ENCODE data around the gene CHCHD3. TPM values are rescaled to one million over a fixed set of nuclear protein-coding genes. Genes with fewer than 3 reads are reported as not detected.
A peak's percentile ranks its signal among the peaks of the same experiment; 100 is the strongest.

CHCHD3 gene
- 20.5 TPM for total RNA-seq

DNA sequence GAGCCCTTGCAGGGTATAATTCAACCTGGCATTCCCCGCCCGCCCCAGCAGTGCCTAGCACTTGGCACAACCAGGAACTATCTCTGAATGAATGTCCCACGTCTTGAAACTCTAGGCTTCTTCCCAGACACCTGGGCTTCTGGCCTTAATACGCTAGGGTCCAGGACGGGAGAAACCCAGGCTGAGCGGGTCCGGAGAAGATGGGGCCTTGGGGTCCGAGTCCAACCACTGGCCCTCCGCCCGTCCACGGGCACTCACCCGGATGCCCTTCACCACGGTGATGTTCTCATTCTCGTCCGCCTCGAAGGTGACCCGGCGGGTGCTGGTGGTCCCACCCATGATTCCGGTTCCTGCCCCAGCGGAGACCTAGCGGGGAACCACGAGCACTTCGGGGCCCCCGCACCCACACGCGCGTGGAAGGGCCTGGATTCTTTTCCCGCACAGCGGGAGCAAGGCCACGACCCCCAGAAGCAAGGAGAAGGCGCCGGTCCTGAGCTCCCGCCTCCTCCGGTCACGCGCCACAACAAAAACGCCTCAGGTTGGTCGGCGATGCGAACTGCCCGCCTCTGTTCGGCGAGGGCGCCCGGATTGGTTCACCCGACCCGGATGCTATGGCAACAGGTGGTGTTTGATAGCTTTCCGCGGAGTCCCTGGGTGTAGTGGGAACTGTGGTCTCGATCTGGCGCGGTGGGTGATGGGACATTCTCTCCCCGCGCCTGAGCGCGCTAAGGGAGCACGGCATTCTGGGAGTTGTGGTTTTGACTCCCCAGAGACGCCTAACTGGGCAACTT is at the start of gene CHCHD3:
CHCHD3 (minus strand) TSS at position 492 of the 791 bp plus-strand sequence; CDS start at position 339, 153 bp downstream.
- DNase-seq (ENCODE audit: low spot score) (peak; percentile 99), ATAC-seq (peak; percentile 98)

GRCh38 chr7:133130166-133130565 is 48.3 kb upstream of the CHCHD3 start:
- ATAC-seq: no peak
- no peak for DNase-seq (ENCODE audit: low spot score)

DNA sequence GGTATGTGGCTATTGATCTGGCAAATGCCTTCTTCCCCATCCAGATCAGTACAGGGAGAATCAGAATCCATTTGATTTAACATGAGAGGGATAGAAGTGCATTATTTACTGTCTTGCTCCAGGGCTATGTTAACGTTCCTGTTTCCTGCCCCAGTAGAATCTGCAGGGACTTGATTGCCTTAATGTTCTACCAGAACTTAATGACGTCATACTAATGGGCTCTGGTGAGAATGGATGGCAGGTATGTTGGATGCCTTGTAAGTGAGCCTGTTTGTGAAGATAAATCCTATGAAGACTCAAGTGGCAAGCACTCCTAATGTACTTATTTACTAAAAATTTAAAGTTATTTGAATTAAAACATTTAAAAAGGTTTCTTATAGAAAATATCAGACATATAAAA is 44.5 kb upstream of the CHCHD3 start:
- DNase-seq (ENCODE audit: low spot score) (no peak), ATAC-seq (no peak)

DNA sequence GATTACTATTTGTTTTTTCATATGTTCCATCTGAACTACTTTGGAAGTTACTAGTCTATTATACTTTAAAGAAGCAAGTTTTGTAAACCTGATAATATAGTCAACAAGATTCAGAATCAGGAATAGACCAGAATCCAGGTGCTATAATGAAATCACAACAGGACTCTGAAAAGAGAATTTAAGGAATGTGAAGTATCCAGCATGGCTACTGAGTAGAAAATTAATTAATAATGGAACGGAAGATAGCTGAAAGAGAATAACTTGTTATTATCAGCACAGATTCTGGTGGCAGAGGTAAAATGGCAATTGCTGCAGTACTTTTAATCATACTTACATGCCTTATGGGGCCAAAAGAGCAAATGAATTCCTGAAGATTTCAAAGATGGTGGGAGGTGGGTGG is 43.1 kb upstream of the CHCHD3 start:
- DNase-seq (ENCODE audit: low spot score) (no peak), ATAC-seq (no peak)

DNA sequence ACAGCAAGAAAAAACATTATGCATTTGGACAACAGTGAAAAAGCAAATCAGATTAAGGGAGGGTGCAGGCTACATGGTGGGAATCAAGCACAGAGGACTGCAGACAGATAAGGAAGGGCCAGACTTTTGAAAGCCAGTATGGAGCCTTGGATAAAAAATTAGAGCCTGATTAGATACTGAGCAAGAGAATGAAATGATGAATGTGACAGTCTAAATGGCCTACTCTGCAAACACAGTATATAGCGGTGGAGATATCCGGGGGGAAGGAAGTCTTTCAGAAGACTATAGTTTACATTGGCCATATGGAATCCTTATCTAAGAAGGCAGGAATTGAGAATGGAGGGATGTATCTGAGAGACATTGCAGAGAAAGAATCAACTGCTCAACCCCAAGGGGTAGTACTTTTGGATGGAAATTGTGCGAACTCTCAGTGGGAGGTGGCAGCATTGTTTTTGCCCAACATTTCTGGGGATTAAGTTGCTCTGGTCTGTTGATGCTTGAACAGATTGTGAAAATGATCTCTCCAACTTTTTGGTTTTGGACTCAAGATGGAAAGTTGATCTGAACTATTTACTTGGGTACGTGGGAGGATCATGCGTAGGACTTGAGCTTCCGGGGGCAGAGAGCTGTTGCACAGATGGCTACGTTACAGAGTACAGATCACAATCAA is 39.4 kb upstream of the CHCHD3 start:
- DNase-seq (ENCODE audit: low spot score) (no peak), ATAC-seq (no peak)

DNA sequence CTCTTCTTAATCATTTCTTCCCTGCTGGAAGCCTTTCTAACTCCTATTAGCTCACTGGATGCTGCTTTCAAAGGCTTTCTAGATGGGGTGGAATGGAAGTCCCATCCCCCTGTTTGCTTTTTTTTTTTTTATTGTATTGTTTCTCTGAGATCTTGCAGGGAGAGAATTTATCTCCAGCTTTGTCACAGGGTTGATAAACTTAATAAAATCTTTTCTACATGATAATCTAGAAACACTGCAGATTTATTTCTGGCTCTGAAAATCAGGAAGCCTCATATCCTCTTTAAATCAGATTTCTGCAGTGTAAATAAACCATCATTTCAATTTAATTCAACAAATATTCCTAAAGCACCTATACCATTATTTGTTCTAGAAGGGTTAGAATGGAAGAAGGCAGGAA is 37.2 kb upstream of the CHCHD3 start:
- ATAC-seq (no peak), DNase-seq (ENCODE audit: low spot score) (no peak)

- DNase-seq (ENCODE audit: low spot score) (no peak), ATAC-seq (no peak)
Observed at GRCh38 chr7:133118261-133118660, 36.4 kb upstream of the CHCHD3 start.

- DNase-seq (ENCODE audit: low spot score): no peak
- no peak for ATAC-seq
Observed at GRCh38 chr7:133117452-133117851, 35.6 kb upstream of the CHCHD3 start.

DNA sequence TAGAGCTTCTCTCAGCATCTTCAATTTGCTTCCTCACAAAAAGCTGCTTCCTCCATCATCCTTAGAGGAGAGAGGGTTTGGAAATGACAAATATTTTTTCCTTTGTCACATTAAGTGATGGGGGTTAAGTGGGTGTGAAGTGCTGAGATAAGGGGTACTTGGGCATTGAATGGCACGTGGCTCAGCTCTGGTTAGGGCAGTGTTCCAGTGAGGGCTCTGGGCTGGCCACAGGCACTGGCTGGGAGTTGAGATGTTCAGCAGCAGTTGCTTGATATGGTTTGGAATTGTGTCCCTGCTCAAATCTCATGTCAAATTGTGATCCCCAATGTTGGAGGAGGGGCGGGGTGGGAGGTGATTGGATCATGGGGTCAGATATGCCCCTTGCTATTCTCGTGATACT is 33.7 kb upstream of the CHCHD3 start:
- ATAC-seq (no peak), DNase-seq (ENCODE audit: low spot score) (no peak)

GRCh38 chr7:133114519-133114918 is 32.6 kb upstream of the CHCHD3 start:
- no peak for ATAC-seq
- no peak for DNase-seq (ENCODE audit: low spot score)

- ATAC-seq (no peak), DNase-seq (ENCODE audit: low spot score) (no peak)
Observed at GRCh38 chr7:133112976-133113375, 31.1 kb upstream of the CHCHD3 start.

DNA sequence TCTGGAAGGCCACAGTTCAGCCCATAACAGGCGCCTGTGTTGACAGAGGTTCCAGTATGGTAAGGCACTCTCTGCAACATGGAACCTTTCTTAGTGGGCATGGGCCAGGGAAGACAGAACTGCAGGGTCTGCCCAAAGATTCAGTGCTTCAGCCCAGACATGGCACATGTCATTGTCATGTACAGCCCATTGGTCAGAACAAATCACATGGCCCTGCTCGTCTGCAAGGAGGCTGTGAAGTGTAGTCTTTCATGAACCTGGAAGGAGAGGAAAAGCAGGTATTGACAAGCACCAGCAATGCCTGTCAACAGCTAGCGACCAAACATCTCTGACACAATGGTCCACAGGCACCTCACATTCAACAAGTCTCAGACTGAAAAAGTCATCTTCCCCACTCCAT is 30.4 kb upstream of the CHCHD3 start:
- DNase-seq (ENCODE audit: low spot score): no peak
- no peak for ATAC-seq

- no peak for ATAC-seq
- no peak for DNase-seq (ENCODE audit: low spot score)
Observed at GRCh38 chr7:133110312-133110711, 28.4 kb upstream of the CHCHD3 start.

GRCh38 chr7:133109816-133110215 is 27.9 kb upstream of the CHCHD3 start:
- DNase-seq (ENCODE audit: low spot score): no peak
- ATAC-seq: no peak

- no peak for ATAC-seq
Observed at GRCh38 chr7:133108023-133108422, 26.1 kb upstream of the CHCHD3 start.

GRCh38 chr7:133102276-133103060 is 20.6 kb upstream of the CHCHD3 start:
- ATAC-seq: no peak
- no peak for DNase-seq (ENCODE audit: low spot score)

More at GRCh38 chr7:133108023-133108422, 26.1 kb upstream of the CHCHD3 start:
- no peak for DNase-seq (ENCODE audit: low spot score)

DNA sequence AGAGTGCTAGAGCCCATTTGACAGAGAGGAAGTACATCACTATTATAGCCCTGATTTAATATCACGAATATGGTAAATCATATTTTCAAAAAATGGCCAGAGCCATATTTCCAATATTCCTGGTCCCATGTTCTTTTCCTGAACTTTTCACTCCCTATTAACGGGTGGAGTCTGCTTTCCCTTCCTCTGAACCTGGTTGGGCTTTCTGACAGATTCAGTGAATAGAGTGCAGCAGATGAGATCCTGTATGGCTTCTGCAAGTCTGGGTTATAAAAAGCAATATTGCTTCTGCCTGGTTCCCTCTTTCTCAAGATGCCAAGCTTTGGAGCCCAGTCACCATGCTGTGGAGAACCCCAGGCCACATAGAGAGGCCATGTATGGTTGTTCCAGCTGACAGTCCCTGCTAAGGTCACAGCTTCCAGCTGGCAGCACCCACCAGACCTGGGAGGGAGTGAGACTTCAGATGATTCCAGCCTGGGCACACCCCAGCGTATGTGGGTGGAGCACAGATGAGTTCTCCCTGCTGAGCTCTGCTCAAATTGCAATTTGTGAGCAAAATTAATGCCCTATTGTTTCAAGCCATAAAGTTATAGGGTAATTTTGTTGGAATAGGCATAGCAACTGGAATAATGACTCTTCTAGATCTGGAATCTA is 17.9 kb upstream of the CHCHD3 start:
- no peak for DNase-seq (ENCODE audit: low spot score)
- no peak for ATAC-seq

GRCh38 chr7:133095119-133095671 is 13.3 kb upstream of the CHCHD3 start:
- ATAC-seq (no peak), DNase-seq (ENCODE audit: low spot score) (no peak)

GRCh38 chr7:133091943-133092464 is 10.1 kb upstream of the CHCHD3 start:
- no peak for ATAC-seq
- no peak for DNase-seq (ENCODE audit: low spot score)

DNA sequence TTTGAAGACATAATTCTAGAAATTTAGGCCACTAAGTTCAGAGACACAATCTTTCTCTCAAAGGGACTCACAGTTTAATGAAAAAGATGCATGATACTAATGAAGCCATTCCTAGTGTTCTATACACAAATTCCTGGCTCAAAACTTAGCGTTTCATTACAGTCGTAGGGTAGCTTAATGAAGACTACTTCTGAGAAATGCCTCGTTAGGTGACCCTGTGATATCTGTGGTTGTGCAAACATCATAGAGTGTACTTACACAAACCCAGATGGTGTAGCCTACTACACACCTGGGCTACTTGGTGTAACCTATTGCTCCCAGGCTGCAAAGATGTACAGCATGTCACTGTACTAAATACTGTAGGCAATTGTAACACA is 488 bp upstream of the CHCHD3 start:
- ATAC-seq: no peak
- no peak for DNase-seq (ENCODE audit: low spot score)

Data from left lobe of liver (tissue), 2 donors.